ENCODE measurements around the gene OSBP.

GRCh38 chr11:59616396-59616982, 915 bp upstream of the OSBP start:
- no peak for TF ChIP-seq CTCF (IDR thresholded peaks at IDR 0.05)
- no peak for TF ChIP-seq EP300 (IDR thresholded peaks at IDR 0.05)
- TF ChIP-seq POLR2A (IDR thresholded peaks at IDR 0.05) = no peak

Measured in stomach (tissue), 4 donors.